GM12878 (cell line): Measurements from ENCODE around the gene HEBP2. TPM values are rescaled to one million over a fixed set of nuclear protein-coding genes. Genes with fewer than 3 reads are reported as not detected.

ENCODE experiments used
- ATAC-seq: fragments of 200-7000 bp; cut with Tn5 transposase; 3 replicates; pipeline ENCODE4 v1.9.1; 2020; ENCODE audit warnings: mild to moderate bottlenecking, moderate library complexity
- BruUV-seq: library from RNA; stranded (reverse); fragments of 400-500 nt; replicated peaks from 2 replicates; lab custom pipeline; 2021; lab: Mats Ljungman, UMichigan
- CTCF ChIA-PET: fragments of 300-600 bp; sonication (Branson Sonifier 250); formaldehyde crosslinking; extraction: SDS; loops from one replicate; lab custom pipeline; 2021; ENCODE audit warnings: inconsistent platforms; lab: Yijun Ruan, JAX
- POLR2A ChIA-PET: fragments of 350-600 bp; formaldehyde crosslinking; extraction: SDS; loops from one replicate; lab custom pipeline; 2021; ENCODE audit warnings: inconsistent platforms; lab: Charles Lee
- RAD21 ChIA-PET: fragments of 300-600 bp; sonication (Branson Sonifier 250); formaldehyde crosslinking; loops from one replicate; lab custom pipeline; 2023; ENCODE audit warnings: antibody characterized with exemption; ENCODE audit not compliant: unreplicated experiment; lab: Charles Lee
- SMC1A ChIA-PET: fragments of 300-600 bp; sonication (Branson Sonifier 250); formaldehyde crosslinking; loops from one replicate; lab custom pipeline; 2023; ENCODE audit not compliant: unreplicated experiment, uncharacterized antibody; lab: Charles Lee
- DNase-seq: peaks from one replicate; pipeline ENCODE4 v3.0.0-alpha.2; 2011; ENCODE audit warnings: low read depth, low spot score
- FAIRE-seq: peaks from 3 replicates; lab custom pipeline; 2011; peaks lifted over from hg19 to GRCh38; lab: Jason Lieb, UNC
- H2AFZ ChIP-seq: 2 replicates; pipeline ENCODE4 v1.6.0; 2011; ENCODE audit warnings: low read depth, low read length, control low read depth; ENCODE audit not compliant: control insufficient read depth
- H3K27ac ChIP-seq: 2 replicates; pipeline ENCODE4 v1.5.1; 2011; ENCODE audit warnings: control low read depth; ENCODE audit not compliant: control insufficient read depth, insufficient read depth
- H3K27me3 ChIP-seq, 2 experiments: replicated peaks in 1 of 2; 2 replicates each; pipeline versions ENCODE4 v1.6.0 to v1.6.1; 2011; ENCODE audit warnings: low read length in 1 of 2; ENCODE audit not compliant: control insufficient read depth in 2 of 2, insufficient read depth in 2 of 2
- H3K36me3 ChIP-seq, 2 experiments: 2 replicates each; pipeline ENCODE4 v1.5.1; 2011; ENCODE audit warnings: low read length in 1 of 2; ENCODE audit not compliant: control insufficient read depth in 2 of 2, insufficient read depth in 2 of 2
- H3K4me1 ChIP-seq: 2 replicates; pipeline ENCODE4 v1.6.1; 2011; ENCODE audit warnings: mild to moderate bottlenecking, low read length, moderate library complexity, mixed read lengths; ENCODE audit not compliant: control insufficient read depth, insufficient read depth
- H3K4me2 ChIP-seq: 2 replicates; pipeline ENCODE4 v1.6.0; 2011; ENCODE audit warnings: control low read depth; ENCODE audit not compliant: control insufficient read depth, insufficient read depth
- H3K4me3 ChIP-seq: fragments of 200-600 bp; sonication (generic); 2 replicates; pipeline ENCODE4 v1.5.1; 2016
- H3K79me2 ChIP-seq: 2 replicates; pipeline ENCODE4 v1.6.0; 2011; ENCODE audit warnings: low read length; ENCODE audit not compliant: control insufficient read depth, insufficient read depth
- H3K9ac ChIP-seq: 2 replicates; pipeline ENCODE4 v1.8.0; 2011; ENCODE audit warnings: low read length, control low read depth, mixed read lengths; ENCODE audit not compliant: control insufficient read depth, insufficient read depth
- H3K9me3 ChIP-seq: replicated peaks from 3 replicates; pipeline ENCODE4 v1.5.1; 2011; ENCODE audit warnings: mild to moderate bottlenecking, low read length; ENCODE audit not compliant: control insufficient read depth, insufficient read depth
- H4K20me1 ChIP-seq: 2 replicates; pipeline ENCODE4 v1.6.0; 2011; ENCODE audit not compliant: control insufficient read depth, insufficient read depth
- BMI1 ChIP-seq: fragments of 450-650 bp; IDR thresholded peaks from 2 replicates; pipeline ENCODE4 v1.6.1; 2016; ENCODE audit warnings: mild to moderate bottlenecking, moderate library complexity, borderline replicate concordance
- CBFB ChIP-seq: IDR thresholded peaks from 2 replicates; pipeline ENCODE4 v1.6.1; 2016; ENCODE audit warnings: antibody characterized with exemption, low read depth
- CEBPZ ChIP-seq: fragments of 150-350 bp; IDR thresholded peaks from 2 replicates; pipeline ENCODE4 v1.6.1; 2016; ENCODE audit warnings: low read depth, low read length
- CREB1 ChIP-seq: IDR thresholded peaks from 2 replicates; pipeline ENCODE4 v1.6.1; 2012; ENCODE audit warnings: low read depth, mild to moderate bottlenecking, inconsistent platforms
- KDM1A ChIP-seq: fragments of 200-600 bp; sonication (generic); IDR thresholded peaks from 2 replicates; pipeline ENCODE4 v1.6.1; 2016; ENCODE audit warnings: borderline replicate concordance
- MEF2B ChIP-seq: fragments of 450-650 bp; IDR thresholded peaks from 2 replicates; pipeline ENCODE4 v1.6.1; 2018; ENCODE audit warnings: mild to moderate bottlenecking, moderate library complexity; ENCODE audit not compliant: partially characterized antibody, poor library complexity, severe bottlenecking
- NFIC ChIP-seq: IDR thresholded peaks from 2 replicates; pipeline ENCODE4 v1.6.1; 2012; ENCODE audit warnings: low read depth, mild to moderate bottlenecking, inconsistent platforms, low read length, moderate library complexity
- NFXL1 ChIP-seq: fragments of 450-650 bp; IDR thresholded peaks from 2 replicates; pipeline ENCODE4 v1.6.1; 2017; ENCODE audit warnings: antibody characterized with exemption, mild to moderate bottlenecking, borderline replicate concordance
- RAD51 ChIP-seq: fragments of 450-650 bp; IDR thresholded peaks from 2 replicates; pipeline ENCODE4 v1.6.1; 2016; ENCODE audit warnings: moderate library complexity, mild to moderate bottlenecking, inconsistent platforms
- RELB ChIP-seq: fragments of 450-650 bp; IDR thresholded peaks from 2 replicates; pipeline ENCODE4 v1.6.1; 2017; ENCODE audit warnings: low read depth, mild to moderate bottlenecking, moderate library complexity
- RFX5 ChIP-seq: IDR thresholded peaks from 2 replicates; pipeline ENCODE4 v1.6.1; 2011; ENCODE audit warnings: low read depth, low read length, improper control_type of control experiment
- SIN3A ChIP-seq: IDR thresholded peaks from 2 replicates; pipeline ENCODE4 v1.6.1; 2012; ENCODE audit warnings: low read depth, low read length, improper control_type of control experiment
- TAF1 ChIP-seq: IDR thresholded peaks from 2 replicates; pipeline ENCODE4 v1.6.1; 2011; ENCODE audit warnings: mild to moderate bottlenecking, low read depth, low read length, borderline replicate concordance
- ZBTB11 ChIP-seq: fragments of 450-650 bp; formaldehyde crosslinking; IDR thresholded peaks from 2 replicates; pipeline ENCODE4 v1.5.0; 2022; ENCODE audit warnings: mild to moderate bottlenecking, missing genetic modification characterization
- WGBS: methylation state at CpG from one replicate; pipeline ENCODE4 v1.1.6; 2016; ENCODE audit warnings: low lambda C conversion rate; ENCODE audit not compliant: insufficient replicate concordance, insufficient coverage; ENCODE audit errors: missing lambda C conversion rate; 5-methylcytosine and 5-hydroxymethylcytosine counted together
- in situ Hi-C: fragments of 300-500 bp; cut with MboI; formaldehyde crosslinking; loops from 9 replicates; pipeline ENCODE4 v1.14.3; 2018; ENCODE audit warnings: mixed read lengths
- intact Hi-C: fragments of 100-400 bp; cut with micrococcal nuclease; formaldehyde crosslinking; loops from one replicate; pipeline ENCODE4 v1.14.2; 2022; ENCODE audit not compliant: unreplicated experiment
- polyA plus RNA-seq, 11 experiments: library from polyadenylated mRNA; depleted of rRNA in 4 of 11; unstranded in 6 of 11; stranded (reverse) in 5 of 11; fragments of >200 nt; fragmentation: Nextera tagmentation in 4 of 11; fragmentation: Illumina TruSeq in 1 of 11; extraction: Ambion mirVana in 4 of 11; extraction: Trizol in 1 of 11; gene quantifications; 1 replicate in 1 of 11; 2 replicates in 10 of 11; pipeline versions ENCODE4 v1.2.1 to v1.2.3, GENCODE V29; 2011 to 2016; ENCODE audit warnings: inconsistent platforms in 2 of 11, missing spikeins in 2 of 11, low read depth in 1 of 11
- total RNA-seq, 4 experiments: library from RNA; depleted of rRNA in 3 of 4; stranded (reverse); fragments of >200 nt in 3 of 4; fragmentation: Illumina TruSeq in 1 of 4; extraction: Trizol in 1 of 4; gene quantifications; 2 replicates each; pipeline versions ENCODE4 v1.2.1 to v1.2.3, GENCODE V29; 2013 to 2021

Gene HEBP2
- total and polyA plus RNA-seq, 10 of the 15 experiments (the other 5 are each of a cell fraction or from before 2014, with no cell fraction given): 3.8 to 41.8 (median 16.9) TPM

- TF ChIP-seq CEBPZ (no peak), RELB (no peak), CREB1 (no peak), SIN3A (no peak), TAF1 (no peak), BMI1 (no peak), RFX5 (no peak)
- TF ChIP-seq, all 136 proteins: peak for 0
These were observed 16.3 kb downstream of the HEBP2 start (continued) for GRCh38 chr6:138420356-138420755.

GRCh38 chr6:138421089-138421488 is 17.1 kb downstream of the HEBP2 start:
- H3K27me3 ChIP-seq: no peaks in the 10 kb centered on the region
- FAIRE-seq (no peak), DNase-seq (no peak), ATAC-seq (no peak)
- BruUV-seq: no TSS peak
- H4K20me1 ChIP-seq: no peaks in the 10 kb centered on the region
- ChIA-PET SMC1A (interaction anchor here (1.5 kb wide), 1 partner anchor 35 kb away, joined by 5 read pairs; no protein-coding TSS in a partner anchor), POLR2A (no interaction called here), CTCF (interaction anchor here (17.0 kb wide), 1 partner anchor 87 kb away, joined by 387 read pairs; no protein-coding TSS in a partner anchor), RAD21 (no interaction called here)
- in situ Hi-C loops (no loop called here), intact Hi-C loops (no loop called here)
- 67% methylated on average over 6 of the region's 6 CpGs for WGBS
- H3K4me2 ChIP-seq: no peak overlapping the region
- no peak overlapping the region for H3K4me3 ChIP-seq
- H3K36me3 ChIP-seq: peaks cover 0 to 4% of the 10 kb centered on the region in 2 experiments; a peak in 2 of 4 replicates
- no peak overlapping the region for H3K27ac ChIP-seq
- H3K9me3 ChIP-seq: no peaks in the 10 kb centered on the region; the same call in 2 of the 3 replicates
- H3K9ac ChIP-seq: no peak overlapping the region
- H2AFZ ChIP-seq: no peak overlapping the region
- H3K79me2 ChIP-seq: no peaks in the 10 kb centered on the region
- no peaks in the 10 kb centered on the region for H3K4me1 ChIP-seq
- TF ChIP-seq KDM1A (no peak), CBFB (no peak), ZBTB11 (CRISPR knock-in tag) (no peak), NFIC (no peak), NFXL1 (no peak), RAD51 (no peak), MEF2B (no peak)
